Neural cell (in vitro differentiated cells): Measurements from ENCODE around the gene MLEC. TPM values are rescaled to one million over a fixed set of nuclear protein-coding genes. Genes with fewer than 3 reads are reported as not detected.

Source experiments
- H2AFZ ChIP-seq: fragments of 200-600, 300-800 bp; sonication (generic), shearing (Covaris generic); 2 replicates; pipeline ENCODE4 v1.6.0; 2014; ENCODE audit warnings: low read depth, mild to moderate bottlenecking, antibody characterized with exemption, low read length, moderate library complexity
- H3F3A ChIP-seq: fragments of 200-600 bp; shearing (Covaris generic); 2 replicates; pipeline ENCODE4 v1.6.1; 2016; ENCODE audit warnings: mild to moderate bottlenecking, moderate library complexity, mixed read lengths, antibody characterized with exemption, low read length; ENCODE audit not compliant: insufficient read depth, poor library complexity, severe bottlenecking
- H3K27ac ChIP-seq: fragments of 200-600, 300-800 bp; sonication (generic), shearing (Covaris generic); 2 replicates; pipeline ENCODE4 v1.5.1; 2014; ENCODE audit warnings: mild to moderate bottlenecking, low read length, moderate library complexity
- H3K27me3 ChIP-seq: fragments of 300-800, 200-600 bp; sonication (generic), shearing (Covaris generic); 2 replicates; pipeline ENCODE4 v1.6.0; 2014; ENCODE audit warnings: mild to moderate bottlenecking, low read depth, low read length, moderate library complexity; ENCODE audit not compliant: insufficient read depth
- H3K36me3 ChIP-seq: fragments of 300-800, 200-600 bp; sonication (generic), shearing (Covaris generic); 2 replicates; pipeline ENCODE4 v1.5.1; 2014; ENCODE audit warnings: mild to moderate bottlenecking, antibody characterized with exemption, low read length, moderate library complexity; ENCODE audit not compliant: insufficient read depth
- H3K4me2 ChIP-seq: fragments of 300-800, 200-600 bp; sonication (generic), shearing (Covaris generic); 2 replicates; pipeline ENCODE4 v1.6.0; 2014; ENCODE audit warnings: mild to moderate bottlenecking, low read length
- H3K4me3 ChIP-seq: fragments of 300-800, 200-600 bp; sonication (generic), shearing (Covaris generic); 2 replicates; pipeline ENCODE4 v1.5.1; 2014; ENCODE audit warnings: mild to moderate bottlenecking, low read length, moderate library complexity
- H3K79me2 ChIP-seq: fragments of 200-600 bp; shearing (Covaris generic); replicated peaks from 2 replicates; pipeline ENCODE4 v1.6.0; 2014; ENCODE audit warnings: mild to moderate bottlenecking, low read length, moderate library complexity; ENCODE audit not compliant: insufficient read depth
- H3K9ac ChIP-seq: fragments of 300-800, 200-600 bp; sonication (generic), shearing (Covaris generic); 2 replicates; pipeline ENCODE4 v1.6.1; 2016; ENCODE audit warnings: mild to moderate bottlenecking, low read length, mixed read lengths
- H3K9me2 ChIP-seq: fragments of 200-600 bp; shearing (Covaris generic); 2 replicates; pipeline ENCODE4 v1.6.1; 2016; ENCODE audit warnings: mild to moderate bottlenecking, low read length, mixed read lengths; ENCODE audit not compliant: insufficient read depth
- H3K9me3 ChIP-seq: fragments of 200-600, 300-800 bp; sonication (generic), shearing (Covaris generic); 2 replicates; pipeline ENCODE4 v1.6.1; 2016; ENCODE audit warnings: mild to moderate bottlenecking, mixed run types, low read length, moderate library complexity, mixed read lengths
- H4K20me1 ChIP-seq: fragments of 200-600 bp; shearing (Covaris generic); 2 replicates; pipeline ENCODE4 v1.6.1; 2016; ENCODE audit warnings: mild to moderate bottlenecking, mixed run types; ENCODE audit not compliant: insufficient read depth
- EP300 ChIP-seq: fragments of 450-650 bp; conservative IDR thresholded peaks from 2 replicates; pipeline ENCODE4 v1.6.1; 2014; ENCODE audit warnings: antibody characterized with exemption, mild to moderate bottlenecking, moderate library complexity; ENCODE audit not compliant: poor library complexity, severe bottlenecking
- EZH2 ChIP-seq: fragments of 200-600, 300-800 bp; shearing (Covaris generic), sonication (generic); IDR thresholded peaks from 2 replicates; pipeline ENCODE4 v1.6.1; 2014; ENCODE audit warnings: antibody characterized with exemption, low read length, borderline replicate concordance, mild to moderate bottlenecking; ENCODE audit not compliant: insufficient read depth, poor library complexity, severe bottlenecking
- MXI1 ChIP-seq: fragments of 450-650 bp; conservative IDR thresholded peaks from 2 replicates; pipeline ENCODE4 v1.6.1; 2014; ENCODE audit warnings: antibody characterized with exemption, mild to moderate bottlenecking; ENCODE audit not compliant: poor library complexity, severe bottlenecking
- POLR2AphosphoS5 ChIP-seq: IDR thresholded peaks from 2 replicates; pipeline ENCODE4 v1.6.1; 2012
- RAD21 ChIP-seq: fragments of 450-650 bp; conservative IDR thresholded peaks from 2 replicates; pipeline ENCODE4 v1.6.1; 2014; ENCODE audit warnings: antibody characterized with exemption, mild to moderate bottlenecking, moderate library complexity
- SMC3 ChIP-seq: fragments of 450-650 bp; conservative IDR thresholded peaks from 2 replicates; pipeline ENCODE4 v1.6.1; 2014; ENCODE audit warnings: antibody characterized with exemption, mild to moderate bottlenecking, moderate library complexity; ENCODE audit not compliant: poor library complexity
- TAF1 ChIP-seq: IDR thresholded peaks from 2 replicates; pipeline ENCODE4 v1.6.1; 2012; ENCODE audit warnings: low read depth
- polyA plus RNA-seq: library from polyadenylated mRNA; depleted of rRNA; stranded (reverse); fragments of >200 nt; gene quantifications from 2 replicates; pipeline ENCODE4 v1.2.3, GENCODE V29; 2014
- TF ChIP-seq, protein P1 (sequence below): fragments of 450-650 bp; IDR thresholded peaks from 2 replicates; pipeline ENCODE4 v1.5.1; 2014; ENCODE audit warnings: antibody characterized with exemption, mild to moderate bottlenecking, moderate library complexity; ENCODE audit not compliant: poor library complexity, severe bottlenecking
- TF ChIP-seq, protein P2 (sequence below): IDR thresholded peaks from 2 replicates; pipeline ENCODE4 v1.6.1; 2012; ENCODE audit warnings: borderline replicate concordance

The MLEC gene
- polyA plus RNA-seq, 1 donor from 2014 or later: 33.2 TPM

DNA sequence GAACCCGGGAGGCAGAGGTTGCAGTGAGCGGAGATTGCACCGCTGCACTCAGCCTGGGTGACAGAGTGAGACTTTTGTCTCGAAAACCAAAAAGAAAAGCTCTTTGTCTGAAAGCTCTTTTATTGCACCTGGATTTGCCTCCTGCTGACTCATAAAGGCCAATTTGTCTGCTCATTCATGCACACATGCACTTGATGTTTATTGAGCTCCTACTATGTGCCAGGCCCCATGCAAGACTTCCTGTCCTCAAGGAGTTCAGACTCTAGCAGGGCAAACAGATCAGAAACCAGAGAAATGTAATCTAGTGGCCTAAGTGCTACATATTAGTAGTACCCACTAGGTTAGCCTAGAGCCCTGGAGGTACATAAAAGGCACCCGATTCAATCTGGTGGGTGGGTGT, 16.3 kb upstream of the MLEC start:
- H4K20me1 ChIP-seq: no peaks in the 10 kb centered on the region
- H3K4me3 ChIP-seq: no peak overlapping the region
- H3K9ac ChIP-seq: no peak overlapping the region
- no peak overlapping the region for H2AFZ ChIP-seq
- TF ChIP-seq, protein P1, sequence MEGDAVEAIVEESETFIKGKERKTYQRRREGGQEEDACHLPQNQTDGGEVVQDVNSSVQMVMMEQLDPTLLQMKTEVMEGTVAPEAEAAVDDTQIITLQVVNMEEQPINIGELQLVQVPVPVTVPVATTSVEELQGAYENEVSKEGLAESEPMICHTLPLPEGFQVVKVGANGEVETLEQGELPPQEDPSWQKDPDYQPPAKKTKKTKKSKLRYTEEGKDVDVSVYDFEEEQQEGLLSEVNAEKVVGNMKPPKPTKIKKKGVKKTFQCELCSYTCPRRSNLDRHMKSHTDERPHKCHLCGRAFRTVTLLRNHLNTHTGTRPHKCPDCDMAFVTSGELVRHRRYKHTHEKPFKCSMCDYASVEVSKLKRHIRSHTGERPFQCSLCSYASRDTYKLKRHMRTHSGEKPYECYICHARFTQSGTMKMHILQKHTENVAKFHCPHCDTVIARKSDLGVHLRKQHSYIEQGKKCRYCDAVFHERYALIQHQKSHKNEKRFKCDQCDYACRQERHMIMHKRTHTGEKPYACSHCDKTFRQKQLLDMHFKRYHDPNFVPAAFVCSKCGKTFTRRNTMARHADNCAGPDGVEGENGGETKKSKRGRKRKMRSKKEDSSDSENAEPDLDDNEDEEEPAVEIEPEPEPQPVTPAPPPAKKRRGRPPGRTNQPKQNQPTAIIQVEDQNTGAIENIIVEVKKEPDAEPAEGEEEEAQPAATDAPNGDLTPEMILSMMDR: no peak
- no peak for TF ChIP-seq TAF1
- no peak for TF ChIP-seq MXI1
- TF ChIP-seq, protein P2, sequence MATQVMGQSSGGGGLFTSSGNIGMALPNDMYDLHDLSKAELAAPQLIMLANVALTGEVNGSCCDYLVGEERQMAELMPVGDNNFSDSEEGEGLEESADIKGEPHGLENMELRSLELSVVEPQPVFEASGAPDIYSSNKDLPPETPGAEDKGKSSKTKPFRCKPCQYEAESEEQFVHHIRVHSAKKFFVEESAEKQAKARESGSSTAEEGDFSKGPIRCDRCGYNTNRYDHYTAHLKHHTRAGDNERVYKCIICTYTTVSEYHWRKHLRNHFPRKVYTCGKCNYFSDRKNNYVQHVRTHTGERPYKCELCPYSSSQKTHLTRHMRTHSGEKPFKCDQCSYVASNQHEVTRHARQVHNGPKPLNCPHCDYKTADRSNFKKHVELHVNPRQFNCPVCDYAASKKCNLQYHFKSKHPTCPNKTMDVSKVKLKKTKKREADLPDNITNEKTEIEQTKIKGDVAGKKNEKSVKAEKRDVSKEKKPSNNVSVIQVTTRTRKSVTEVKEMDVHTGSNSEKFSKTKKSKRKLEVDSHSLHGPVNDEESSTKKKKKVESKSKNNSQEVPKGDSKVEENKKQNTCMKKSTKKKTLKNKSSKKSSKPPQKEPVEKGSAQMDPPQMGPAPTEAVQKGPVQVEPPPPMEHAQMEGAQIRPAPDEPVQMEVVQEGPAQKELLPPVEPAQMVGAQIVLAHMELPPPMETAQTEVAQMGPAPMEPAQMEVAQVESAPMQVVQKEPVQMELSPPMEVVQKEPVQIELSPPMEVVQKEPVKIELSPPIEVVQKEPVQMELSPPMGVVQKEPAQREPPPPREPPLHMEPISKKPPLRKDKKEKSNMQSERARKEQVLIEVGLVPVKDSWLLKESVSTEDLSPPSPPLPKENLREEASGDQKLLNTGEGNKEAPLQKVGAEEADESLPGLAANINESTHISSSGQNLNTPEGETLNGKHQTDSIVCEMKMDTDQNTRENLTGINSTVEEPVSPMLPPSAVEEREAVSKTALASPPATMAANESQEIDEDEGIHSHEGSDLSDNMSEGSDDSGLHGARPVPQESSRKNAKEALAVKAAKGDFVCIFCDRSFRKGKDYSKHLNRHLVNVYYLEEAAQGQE: no peak
- H3K9me2 ChIP-seq: no peaks in the 10 kb centered on the region
- no peak overlapping the region for H3K4me2 ChIP-seq
- no peaks in the 10 kb centered on the region for H3F3A ChIP-seq
- H3K36me3 ChIP-seq: no peaks in the 10 kb centered on the region
- no peaks in the 10 kb centered on the region for H3K79me2 ChIP-seq
- H3K27me3 ChIP-seq: no peaks in the 10 kb centered on the region
- H3K9me3 ChIP-seq: no peaks in the 10 kb centered on the region
- H3K27ac ChIP-seq: no peak overlapping the region

DNA sequence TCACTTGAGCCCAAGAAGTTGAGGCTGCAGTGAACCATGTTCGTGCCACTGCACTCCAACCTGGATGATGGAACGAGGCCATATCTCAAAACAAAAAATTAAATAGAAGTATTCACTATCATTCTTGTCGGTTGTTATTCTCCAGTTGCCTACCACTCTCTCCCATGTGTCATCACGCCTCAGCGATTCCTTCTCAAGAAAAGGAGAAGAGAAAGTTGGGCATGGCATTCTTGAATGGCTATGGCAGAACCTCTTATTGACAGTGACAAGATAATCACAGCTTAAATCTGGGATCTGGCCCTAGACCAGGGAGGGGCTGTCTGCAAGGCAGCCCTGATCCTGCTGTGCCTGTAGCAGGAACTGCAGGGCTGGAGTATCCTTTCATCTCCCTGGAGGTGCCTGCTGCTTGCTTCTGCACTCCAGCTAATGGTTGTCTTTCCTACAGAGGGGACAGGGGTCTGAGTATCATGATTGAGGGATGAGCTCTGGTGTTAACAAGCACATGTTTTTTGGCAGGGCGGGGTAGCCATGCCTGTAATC, 12.8 kb upstream of the MLEC start:
- H3K36me3 ChIP-seq: no peaks in the 10 kb centered on the region
- no peaks in the 10 kb centered on the region for H3K27me3 ChIP-seq
- TF ChIP-seq RAD21 (no peak), MXI1 (no peak), POLR2AphosphoS5 (no peak), SMC3 (no peak), EZH2 (no peak), TAF1 (no peak), EP300 (no peak)
- TF ChIP-seq, protein P2: no peak
- TF ChIP-seq, protein P1: no peak
- no peak overlapping the region for H3K4me2 ChIP-seq
- H3K79me2 ChIP-seq: no peaks in the 10 kb centered on the region
- H3K9me2 ChIP-seq: no peaks in the 10 kb centered on the region
- no peak overlapping the region for H3K4me3 ChIP-seq
- H3K9ac ChIP-seq: no peak overlapping the region
- H3F3A ChIP-seq: no peaks in the 10 kb centered on the region
- H2AFZ ChIP-seq: no peak overlapping the region
- H4K20me1 ChIP-seq: no peaks in the 10 kb centered on the region
- no peaks in the 10 kb centered on the region for H3K9me3 ChIP-seq
- H3K27ac ChIP-seq: no peak overlapping the region
